CD14-positive monocyte (primary cell): ENCODE data around the gene PTGDR. TPM values are rescaled to one million over a fixed set of nuclear protein-coding genes. Genes with fewer than 3 reads are reported as not detected.

ENCODE experiments used
- DNase-seq, 3 donors: peaks; one replicate each; pipeline ENCODE4 v3.0.0-alpha.2; 2011 to 2022
- H2AFZ ChIP-seq: 2 replicates; pipeline ENCODE4 v1.6.0; 2012; ENCODE audit warnings: mild to moderate bottlenecking, low read depth, low read length, inconsistent platforms; ENCODE audit not compliant: insufficient read depth, poor library complexity, severe bottlenecking
- H3K27ac ChIP-seq, 2 donors: 1 replicate in 1 of 2; 2 replicates in 1 of 2; pipeline ENCODE4 v1.5.1; 2012 to 2013; ENCODE audit warnings: low read length in 2 of 2, control low read depth in 1 of 2, inconsistent platforms in 1 of 2, low read depth in 1 of 2, mild to moderate bottlenecking in 1 of 2
- H3K27me3 ChIP-seq, 2 donors: one replicate each; pipeline versions ENCODE4 v1.6.0 to v1.6.1; 2011 to 2013; ENCODE audit warnings: low read length in 2 of 2; ENCODE audit not compliant: control insufficient read depth in 2 of 2, insufficient read depth in 2 of 2
- H3K36me3 ChIP-seq, 2 donors: replicated peaks in 1 of 2; 1 replicate in 1 of 2; 2 replicates in 1 of 2; pipeline versions ENCODE4 v1.5.1 to v1.6.1; 2012 to 2013; ENCODE audit warnings: low read length in 2 of 2, control low read depth in 1 of 2, inconsistent platforms in 1 of 2, mild to moderate bottlenecking in 1 of 2; ENCODE audit not compliant: insufficient read depth in 2 of 2, control insufficient read depth in 1 of 2
- H3K4me1 ChIP-seq, 2 donors: 1 replicate in 1 of 2; 2 replicates in 1 of 2; pipeline versions ENCODE4 v1.5.1 to v1.6.1; 2012 to 2013; ENCODE audit warnings: low read length in 2 of 2, control low read depth in 1 of 2, inconsistent platforms in 1 of 2, mild to moderate bottlenecking in 1 of 2, moderate library complexity in 1 of 2; ENCODE audit not compliant: insufficient read depth in 2 of 2, control insufficient read depth in 1 of 2
- H3K4me2 ChIP-seq: replicated peaks from 2 replicates; pipeline ENCODE3; 2012; ENCODE audit warnings: low read length, moderate library complexity, mild to moderate bottlenecking; ENCODE audit not compliant: poor library complexity, severe bottlenecking; ENCODE audit errors: extremely low read depth
- H3K4me3 ChIP-seq, 3 experiments: fragments of 200-600 bp in 1 of 3; sonication (generic) in 1 of 3; replicated peaks in 1 of 3; 1 replicate in 2 of 3; 2 replicates in 1 of 3; pipeline ENCODE4 v1.5.1; 2011 to 2013; ENCODE audit warnings: low read length in 3 of 3, mild to moderate bottlenecking in 3 of 3, control low read depth in 2 of 3, low read depth in 2 of 3, inconsistent platforms in 1 of 3, moderate library complexity in 1 of 3
- H3K79me2 ChIP-seq: 2 replicates; pipeline ENCODE4 v1.6.0; 2012; ENCODE audit warnings: mild to moderate bottlenecking, control low read depth, inconsistent platforms, low read length, moderate library complexity; ENCODE audit not compliant: insufficient read depth
- H3K9ac ChIP-seq: 2 replicates; pipeline ENCODE4 v1.6.0; 2017; ENCODE audit warnings: low read length, mild to moderate bottlenecking; ENCODE audit not compliant: insufficient read depth, poor library complexity, severe bottlenecking
- H3K9me3 ChIP-seq, 2 donors: replicated peaks in 1 of 2; 1 replicate in 1 of 2; 2 replicates in 1 of 2; pipeline versions ENCODE4 v1.5.1 to v1.6.1; 2012 to 2013; ENCODE audit warnings: low read length in 2 of 2, control low read depth in 1 of 2; ENCODE audit not compliant: control insufficient read depth in 1 of 2, insufficient read depth in 1 of 2
- H4K20me1 ChIP-seq: 2 replicates; pipeline ENCODE4 v1.6.0; 2012; ENCODE audit warnings: mild to moderate bottlenecking, low read length, control low read depth, moderate library complexity; ENCODE audit not compliant: insufficient read depth
- H3K27ac Mint-ChIP-seq, 7 donors: one replicate each; pipeline ENCODE4 v1.8.0; 2020; ENCODE audit warnings: mild to moderate bottlenecking in 7 of 7, mixed read lengths in 7 of 7, moderate library complexity in 6 of 7, inconsistent platforms in 2 of 7
- H3K27me3 Mint-ChIP-seq, 3 donors: one replicate each; pipeline ENCODE4 v1.8.0; 2021 to 2022; ENCODE audit warnings: low read depth in 3 of 3, mild to moderate bottlenecking in 3 of 3, mixed read lengths in 3 of 3, moderate library complexity in 3 of 3, inconsistent platforms in 1 of 3
- H3K36me3 Mint-ChIP-seq, 2 donors: one replicate each; pipeline ENCODE4 v1.8.0; 2020; ENCODE audit warnings: mixed read lengths in 2 of 2, inconsistent platforms in 1 of 2, mild to moderate bottlenecking in 1 of 2
- H3K4me1 Mint-ChIP-seq: one replicate; pipeline ENCODE4 v1.8.0; 2020; ENCODE audit warnings: mild to moderate bottlenecking, mixed read lengths
- H3K4me3 Mint-ChIP-seq, 2 donors: one replicate each; pipeline ENCODE4 v1.8.0; 2020; ENCODE audit warnings: mild to moderate bottlenecking in 2 of 2, mixed read lengths in 2 of 2, moderate library complexity in 1 of 2
- H3K9me3 Mint-ChIP-seq, 7 donors: one replicate each; pipeline ENCODE4 v1.8.0; 2020 to 2022; ENCODE audit warnings: mixed read lengths in 7 of 7, mild to moderate bottlenecking in 6 of 7, moderate library complexity in 6 of 7, inconsistent platforms in 2 of 7
- WGBS: methylation state at CpG from one replicate; pipeline ENCODE4 v1.1.5; 2013; ENCODE audit warnings: missing lambda C conversion rate; ENCODE audit not compliant: insufficient coverage; 5-methylcytosine and 5-hydroxymethylcytosine counted together
- intact Hi-C, 2 donors: fragments of 100-400 bp; cut with micrococcal nuclease; formaldehyde crosslinking; loops; one replicate each; pipeline versions ENCODE4 v1.15.0 to v1.15.1; 2023
- polyA plus RNA-seq, 3 donors: library from polyadenylated mRNA; depleted of rRNA in 1 of 3; unstranded in 2 of 3; stranded (reverse) in 1 of 3; fragments of 300-500 nt in 2 of 3; fragments of >200 nt in 1 of 3; fragmentation: Illumina TruSeq in 2 of 3; gene quantifications; 1 replicate in 2 of 3; 2 replicates in 1 of 3; pipeline ENCODE4 v1.2.3, GENCODE V29; 2012 to 2021
- TF ChIP-seq, protein P1 (sequence below): fragments of 200-600 bp; IDR thresholded peaks from one replicate; pipeline ENCODE4 v1.8.0; 2022; ENCODE audit warnings: antibody characterized with exemption, mild to moderate bottlenecking

Gene PTGDR
- polyA plus RNA-seq, 3 donors = not detected

DNA sequence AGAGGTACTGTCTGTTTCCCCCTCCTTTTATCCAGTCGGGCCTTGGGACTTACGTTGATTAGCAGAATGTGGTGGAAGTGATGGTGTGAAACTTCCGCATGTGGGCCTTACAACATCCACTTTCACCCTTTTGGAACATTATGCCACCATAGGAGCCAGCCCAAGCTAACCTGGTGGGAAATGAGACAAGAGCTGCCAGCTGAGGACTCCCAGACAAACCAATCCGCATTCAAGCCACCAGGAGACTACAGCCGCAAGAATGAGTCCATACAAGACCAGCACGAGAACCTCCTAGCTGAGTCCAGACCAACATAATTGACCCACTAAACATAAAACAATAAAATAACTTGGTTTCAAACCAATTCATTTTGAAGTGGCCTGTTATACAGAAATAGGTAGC is 37.5 kb downstream of the PTGDR start:
- Histone ChIP-seq H3K4me3 (no peak overlapping the region), H3K4me2 (no peak overlapping the region), H3K79me2 (peaks cover 10% of the 10 kb centered on the region), H4K20me1 (no peaks in the 10 kb centered on the region), H3K27ac (no peak overlapping the region), H3K36me3 (no peaks in the 10 kb centered on the region), H3K9me3 (no peaks in the 10 kb centered on the region), H2AFZ (no peak overlapping the region), H3K27me3 (no peaks in the 10 kb centered on the region), H3K9ac (no peak overlapping the region), H3K4me1 (peaks cover 37 to 52% of the 10 kb centered on the region in 2 donors)
- Mint-ChIP-seq H3K4me3 (no peak overlapping the region), H3K27me3 (peaks cover 2 to 7% (median 3%) of the 10 kb centered on the region in 3 donors), H3K36me3 (peaks cover 4 to 12% of the 10 kb centered on the region in 2 donors), H3K9me3 (peaks cover 0 to 3% (median 0%) of the 10 kb centered on the region in 7 donors), H3K27ac (peak overlapping the region in 4 of 7 donors; percentile 27 to 58 (median 48)), H3K4me1 (peaks cover 56% of the 10 kb centered on the region)
- TF ChIP-seq, protein P1, sequence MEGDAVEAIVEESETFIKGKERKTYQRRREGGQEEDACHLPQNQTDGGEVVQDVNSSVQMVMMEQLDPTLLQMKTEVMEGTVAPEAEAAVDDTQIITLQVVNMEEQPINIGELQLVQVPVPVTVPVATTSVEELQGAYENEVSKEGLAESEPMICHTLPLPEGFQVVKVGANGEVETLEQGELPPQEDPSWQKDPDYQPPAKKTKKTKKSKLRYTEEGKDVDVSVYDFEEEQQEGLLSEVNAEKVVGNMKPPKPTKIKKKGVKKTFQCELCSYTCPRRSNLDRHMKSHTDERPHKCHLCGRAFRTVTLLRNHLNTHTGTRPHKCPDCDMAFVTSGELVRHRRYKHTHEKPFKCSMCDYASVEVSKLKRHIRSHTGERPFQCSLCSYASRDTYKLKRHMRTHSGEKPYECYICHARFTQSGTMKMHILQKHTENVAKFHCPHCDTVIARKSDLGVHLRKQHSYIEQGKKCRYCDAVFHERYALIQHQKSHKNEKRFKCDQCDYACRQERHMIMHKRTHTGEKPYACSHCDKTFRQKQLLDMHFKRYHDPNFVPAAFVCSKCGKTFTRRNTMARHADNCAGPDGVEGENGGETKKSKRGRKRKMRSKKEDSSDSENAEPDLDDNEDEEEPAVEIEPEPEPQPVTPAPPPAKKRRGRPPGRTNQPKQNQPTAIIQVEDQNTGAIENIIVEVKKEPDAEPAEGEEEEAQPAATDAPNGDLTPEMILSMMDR = no peak
- intact Hi-C loops = loop anchor here in 1 of 2 donors (10.0 kb wide), 1 partner anchor 50 kb away; no protein-coding TSS in a partner anchor
- WGBS = 100% methylated on average over 3 of the region's 6 CpGs
- peak in 1 of 3 donors; percentile 52 for DNase-seq

DNA sequence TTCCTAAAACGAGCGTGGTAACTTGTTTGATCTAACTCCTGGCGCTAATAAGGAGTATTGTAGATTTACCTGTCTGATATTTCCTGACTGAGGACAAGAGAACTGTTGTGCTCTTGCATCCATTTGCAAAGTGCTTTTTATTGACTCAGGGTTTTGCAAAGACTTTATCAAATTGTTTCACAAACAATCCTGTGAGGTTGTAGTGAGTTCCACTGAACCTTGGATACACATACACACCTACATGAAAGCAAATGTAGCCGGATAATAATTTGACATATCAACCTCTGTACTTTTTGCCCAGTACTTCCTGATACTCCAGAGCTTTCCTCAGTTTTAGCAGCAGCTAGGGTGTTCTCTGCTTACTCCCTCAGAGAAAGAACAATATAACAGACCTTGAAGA is 39.9 kb downstream of the PTGDR start:
- H3K9me3 Mint-ChIP-seq = peaks cover 0 to 4% (median 2%) of the 10 kb centered on the region in 7 donors
- 90% methylated on average over 4 of the region's 4 CpGs for WGBS
- no peak overlapping the region for H3K4me3 ChIP-seq
- H3K4me1 Mint-ChIP-seq = peaks cover 68% of the 10 kb centered on the region
- TF ChIP-seq, protein P1 = no peak
- no peak overlapping the region for H3K4me2 ChIP-seq
- H3K36me3 Mint-ChIP-seq = peaks cover 8 to 26% of the 10 kb centered on the region in 2 donors
- H4K20me1 ChIP-seq = no peaks in the 10 kb centered on the region
- no peak overlapping the region for H3K4me3 Mint-ChIP-seq
- no peaks in the 10 kb centered on the region for H3K27me3 ChIP-seq
- intact Hi-C loops = loop anchor here in 1 of 2 donors (10.0 kb wide), 1 partner anchor 47 kb away; no protein-coding TSS in a partner anchor
- H3K79me2 ChIP-seq = peaks cover 27% of the 10 kb centered on the region
- peak overlapping the region in 1 of 2 donors; percentile 54 for H3K27ac ChIP-seq
- H3K27ac Mint-ChIP-seq = peak overlapping the region; percentile 54 to 88 (median 64)
- H3K9ac ChIP-seq = no peak overlapping the region
- DNase-seq = no peak
- H3K36me3 ChIP-seq = no peaks in the 10 kb centered on the region
- H3K27me3 Mint-ChIP-seq = peaks cover 0 to 11% (median 2%) of the 10 kb centered on the region in 3 donors
- H3K9me3 ChIP-seq = no peaks in the 10 kb centered on the region
- H2AFZ ChIP-seq = no peak overlapping the region
- peaks cover 58 to 68% of the 10 kb centered on the region in 2 donors for H3K4me1 ChIP-seq
